Epithelial cell of esophagus (primary cell): ENCODE data around the gene NOD2.

Experiments used
- DNase-seq: peaks from one replicate; pipeline ENCODE4 v3.0.0; 2010; ENCODE audit warnings: low read depth
- H3K4me3 ChIP-seq: 2 replicates; pipeline ENCODE4 v1.5.1; 2011; ENCODE audit warnings: mild to moderate bottlenecking, low read length, control low read depth
- CTCF ChIP-seq: IDR thresholded peaks from 2 replicates; pipeline ENCODE4 v1.5.1; 2011; ENCODE audit warnings: low read depth, mild to moderate bottlenecking, low read length, control low read depth, inconsistent platforms; ENCODE audit not compliant: insufficient read depth; ENCODE audit errors: missing control alignments

Gene NOD2

GRCh38 chr16:50692644-50692998, 785 bp upstream of the NOD2 start:
- DNase-seq = no peak
- TF ChIP-seq CTCF = no peak
- H3K4me3 ChIP-seq = no peak overlapping the region

GRCh38 chr16:50694206-50694605, 800 bp downstream of the NOD2 start:
- no peak for DNase-seq
- TF ChIP-seq CTCF = no peak
- peak overlapping the region; percentile 57 for H3K4me3 ChIP-seq

- no peak for TF ChIP-seq CTCF
- H3K4me3 ChIP-seq = no peak overlapping the region
- DNase-seq = no peak
Observed at GRCh38 chr16:50695017-50696000, 1.9 kb downstream of the NOD2 start.

- no peak for TF ChIP-seq CTCF
- no peak for DNase-seq
- no peak overlapping the region for H3K4me3 ChIP-seq
Observed at GRCh38 chr16:50696126-50696525, 2.7 kb downstream of the NOD2 start.

- TF ChIP-seq CTCF = no peak
- no peak overlapping the region for H3K4me3 ChIP-seq
- peak; percentile 98 for DNase-seq
Observed at GRCh38 chr16:50696575-50697420, 3.4 kb downstream of the NOD2 start.

GRCh38 chr16:50697421-50697715, 4.0 kb downstream of the NOD2 start:
- H3K4me3 ChIP-seq = no peak overlapping the region
- no peak for DNase-seq
- no peak for TF ChIP-seq CTCF
